Medulla oblongata (tissue), 1 donor: ENCODE data around the gene KLHL1.

Source experiments
- DNase-seq: peaks from one replicate; pipeline ENCODE4 v3.0.0-alpha.2; 2015; ENCODE audit errors: extremely low spot score

Gene KLHL1

GRCh38 chr13:69872321-69873047, 235.8 kb downstream of the KLHL1 start:
- DNase-seq: no peak

GRCh38 chr13:69866555-69866954, 241.7 kb downstream of the KLHL1 start:
- DNase-seq: no peak

GRCh38 chr13:69857183-69857821, 250.9 kb downstream of the KLHL1 start:
- peak; percentile 66 for DNase-seq

- DNase-seq: no peak
Observed at GRCh38 chr13:69856331-69856730, 251.9 kb downstream of the KLHL1 start.

GRCh38 chr13:69828527-69828926, 279.7 kb downstream of the KLHL1 start:
- no peak for DNase-seq

- DNase-seq: no peak
Observed at GRCh38 chr13:69820180-69820579, 288.1 kb downstream of the KLHL1 start.

- no peak for DNase-seq
Observed at GRCh38 chr13:69817333-69817869, 290.9 kb downstream of the KLHL1 start.

GRCh38 chr13:69809152-69809551, 299.1 kb downstream of the KLHL1 start:
- DNase-seq: no peak

GRCh38 chr13:69796256-69796655, 312.0 kb downstream of the KLHL1 start:
- no peak for DNase-seq

GRCh38 chr13:69793783-69794453, 314.3 kb downstream of the KLHL1 start:
- no peak for DNase-seq

- DNase-seq: no peak
Observed at GRCh38 chr13:69776937-69777336, 331.3 kb downstream of the KLHL1 start.

GRCh38 chr13:69769608-69770007, 338.6 kb downstream of the KLHL1 start:
- no peak for DNase-seq

- DNase-seq: no peak
Observed at GRCh38 chr13:69761581-69761980, 346.7 kb downstream of the KLHL1 start.

GRCh38 chr13:69755101-69755500, 353.2 kb downstream of the KLHL1 start:
- DNase-seq: no peak

- no peak for DNase-seq
Observed at GRCh38 chr13:69751259-69751658, 357.0 kb downstream of the KLHL1 start.

GRCh38 chr13:69737129-69737935, 370.9 kb downstream of the KLHL1 start:
- no peak for DNase-seq

- DNase-seq: no peak
Observed at GRCh38 chr13:69721631-69722030, 386.6 kb downstream of the KLHL1 start.

GRCh38 chr13:69720278-69720983, 387.8 kb downstream of the KLHL1 start:
- no peak for DNase-seq

GRCh38 chr13:69706807-69707206, 401.4 kb downstream of the KLHL1 start:
- DNase-seq: no peak

- DNase-seq: no peak
Observed at GRCh38 chr13:69704311-69704710, 403.9 kb downstream of the KLHL1 start.

- no peak for DNase-seq
Observed at GRCh38 chr13:69690999-69691398, 417.3 kb downstream of the KLHL1 start.
